NB4 (cell line): ENCODE data around the gene GNA12.
A peak's percentile ranks its signal among the peaks of the same experiment; 100 is the strongest.

ENCODE experiments used
- DNase-seq: peaks from one replicate; pipeline ENCODE4 v3.0.0; 2010; ENCODE audit warnings: low read depth
- H3K4me3 ChIP-seq: one replicate; pipeline ENCODE4 v1.5.1; 2011; ENCODE audit warnings: mild to moderate bottlenecking, low read depth, low read length, moderate library complexity
- MYC ChIP-seq: IDR thresholded peaks from 2 replicates; pipeline ENCODE4 v1.6.1; 2011; ENCODE audit warnings: low read depth, low read length
- POLR2A ChIP-seq: IDR thresholded peaks from 2 replicates; pipeline ENCODE4 v1.6.1; 2011; ENCODE audit warnings: mild to moderate bottlenecking; ENCODE audit not compliant: insufficient read length; ENCODE audit errors: extremely low read depth
- TF ChIP-seq, protein P1 (sequence below): IDR thresholded peaks from 2 replicates; pipeline ENCODE4 v1.6.1; 2011; ENCODE audit warnings: low read depth, low read length
- TF ChIP-seq, protein P2 (sequence below): IDR thresholded peaks from one replicate; pipeline ENCODE4 v1.5.1; 2012; ENCODE audit warnings: low read depth, low read length

GNA12 gene

GRCh38 chr7:2849941-2850766, 6.0 kb upstream of the GNA12 start:
- DNase-seq, result no peak
- TF ChIP-seq, protein P1, sequence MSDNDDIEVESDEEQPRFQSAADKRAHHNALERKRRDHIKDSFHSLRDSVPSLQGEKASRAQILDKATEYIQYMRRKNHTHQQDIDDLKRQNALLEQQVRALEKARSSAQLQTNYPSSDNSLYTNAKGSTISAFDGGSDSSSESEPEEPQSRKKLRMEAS, result no peak
- no peak overlapping the region for H3K4me3 ChIP-seq

DNA sequence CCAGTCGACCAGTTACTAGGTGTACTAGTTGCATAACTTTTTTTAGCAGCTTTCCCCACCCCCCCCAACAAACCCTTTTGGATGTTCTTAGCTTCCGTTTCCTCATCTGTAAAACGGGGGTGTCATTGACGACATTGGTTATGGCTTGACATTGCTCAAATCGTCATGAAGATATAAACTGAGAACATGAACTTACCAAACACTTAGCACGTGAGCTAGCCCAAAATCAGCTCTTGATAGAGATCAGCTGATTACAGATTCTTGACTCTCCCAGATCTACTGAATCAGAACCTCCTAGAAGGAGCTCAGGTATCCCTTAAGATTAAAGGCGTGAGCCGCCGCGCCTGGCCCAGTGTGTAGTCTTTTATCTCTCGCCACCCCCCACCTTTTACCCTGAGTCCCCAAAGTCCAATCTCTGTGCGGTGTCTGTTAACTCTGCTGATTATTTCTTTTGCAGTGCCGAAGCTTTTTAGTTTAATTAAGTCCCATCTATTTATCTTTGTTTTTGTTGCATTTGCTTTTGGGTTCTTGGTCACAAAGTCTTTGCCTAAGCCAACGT, 1.0 kb upstream of the GNA12 start:
- H3K4me3 ChIP-seq, result peak overlapping the region; percentile 73
- peak; percentile 42 for DNase-seq
- TF ChIP-seq MYC (no peak), POLR2A (no peak)
- TF ChIP-seq, protein P2, sequence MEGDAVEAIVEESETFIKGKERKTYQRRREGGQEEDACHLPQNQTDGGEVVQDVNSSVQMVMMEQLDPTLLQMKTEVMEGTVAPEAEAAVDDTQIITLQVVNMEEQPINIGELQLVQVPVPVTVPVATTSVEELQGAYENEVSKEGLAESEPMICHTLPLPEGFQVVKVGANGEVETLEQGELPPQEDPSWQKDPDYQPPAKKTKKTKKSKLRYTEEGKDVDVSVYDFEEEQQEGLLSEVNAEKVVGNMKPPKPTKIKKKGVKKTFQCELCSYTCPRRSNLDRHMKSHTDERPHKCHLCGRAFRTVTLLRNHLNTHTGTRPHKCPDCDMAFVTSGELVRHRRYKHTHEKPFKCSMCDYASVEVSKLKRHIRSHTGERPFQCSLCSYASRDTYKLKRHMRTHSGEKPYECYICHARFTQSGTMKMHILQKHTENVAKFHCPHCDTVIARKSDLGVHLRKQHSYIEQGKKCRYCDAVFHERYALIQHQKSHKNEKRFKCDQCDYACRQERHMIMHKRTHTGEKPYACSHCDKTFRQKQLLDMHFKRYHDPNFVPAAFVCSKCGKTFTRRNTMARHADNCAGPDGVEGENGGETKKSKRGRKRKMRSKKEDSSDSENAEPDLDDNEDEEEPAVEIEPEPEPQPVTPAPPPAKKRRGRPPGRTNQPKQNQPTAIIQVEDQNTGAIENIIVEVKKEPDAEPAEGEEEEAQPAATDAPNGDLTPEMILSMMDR, result no peak
- TF ChIP-seq, protein P1, result no peak

- TF ChIP-seq, protein P2, result no peak
- TF ChIP-seq, protein P1, result 0 out of 2 replicates have a peak, but pooled peaks have one; percentile 8
- TF ChIP-seq MYC, result 0 out of 2 replicates have a peak, but pooled peaks have one; percentile 19
- DNase-seq, result peak; percentile 59
- peak overlapping the region; percentile 54 for H3K4me3 ChIP-seq
Observed at GRCh38 chr7:2843711-2844152, 376 bp downstream of the GNA12 start.

DNA sequence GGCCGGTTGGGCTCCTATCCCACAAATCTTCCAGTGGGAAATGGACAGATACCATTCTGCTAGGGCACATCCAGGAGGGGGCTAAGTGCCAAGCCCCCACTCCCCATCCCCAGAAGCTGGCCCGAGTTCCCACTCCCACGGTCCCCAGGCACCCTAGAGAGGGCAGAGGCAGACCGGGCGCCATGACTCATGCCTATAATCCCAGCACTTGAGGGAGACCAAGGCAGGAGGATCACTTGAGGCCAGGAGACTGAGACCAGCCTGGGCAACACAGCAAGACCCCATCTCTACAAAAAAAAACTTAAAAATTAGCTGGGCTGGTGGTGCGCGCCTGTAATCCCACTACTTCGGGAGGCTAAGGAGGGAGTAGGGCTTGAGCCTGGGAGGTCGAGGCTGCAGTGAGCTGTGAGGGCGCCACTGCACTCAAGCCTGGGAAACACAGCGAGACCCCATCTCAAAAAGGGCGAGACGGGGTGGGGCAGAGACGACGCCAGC, 870 bp downstream of the GNA12 start:
- H3K4me3 ChIP-seq, result peak overlapping the region; percentile 54
- no peak for DNase-seq
- TF ChIP-seq POLR2A, result no peak
- no peak for TF ChIP-seq MYC
- TF ChIP-seq, protein P2, result no peak
- TF ChIP-seq, protein P1, result no peak

DNA sequence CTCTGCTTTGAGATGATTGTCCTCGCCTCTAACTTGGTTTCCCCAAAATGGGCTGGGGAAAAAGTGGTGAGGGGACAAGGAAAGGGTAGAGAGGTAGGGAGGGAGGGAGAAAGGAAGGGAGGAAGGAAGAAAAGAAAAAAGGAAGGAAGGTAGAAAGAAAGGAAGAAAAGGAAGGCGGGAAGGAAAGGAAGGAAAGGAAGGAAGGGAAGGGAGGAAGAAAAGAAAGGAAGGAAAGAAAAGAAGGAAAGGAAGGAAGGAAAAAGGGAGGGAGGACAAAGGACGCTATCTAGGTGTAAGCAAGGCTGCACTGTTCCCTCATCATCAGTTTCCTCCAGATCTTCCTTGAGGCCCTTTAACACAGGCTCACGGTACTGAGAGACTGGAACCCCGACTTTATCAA, 2.2 kb downstream of the GNA12 start:
- H3K4me3 ChIP-seq, result no peak overlapping the region
- no peak for TF ChIP-seq POLR2A
- no peak for TF ChIP-seq MYC
- TF ChIP-seq, protein P2, result no peak
- TF ChIP-seq, protein P1, result no peak
- DNase-seq, result no peak

DNA sequence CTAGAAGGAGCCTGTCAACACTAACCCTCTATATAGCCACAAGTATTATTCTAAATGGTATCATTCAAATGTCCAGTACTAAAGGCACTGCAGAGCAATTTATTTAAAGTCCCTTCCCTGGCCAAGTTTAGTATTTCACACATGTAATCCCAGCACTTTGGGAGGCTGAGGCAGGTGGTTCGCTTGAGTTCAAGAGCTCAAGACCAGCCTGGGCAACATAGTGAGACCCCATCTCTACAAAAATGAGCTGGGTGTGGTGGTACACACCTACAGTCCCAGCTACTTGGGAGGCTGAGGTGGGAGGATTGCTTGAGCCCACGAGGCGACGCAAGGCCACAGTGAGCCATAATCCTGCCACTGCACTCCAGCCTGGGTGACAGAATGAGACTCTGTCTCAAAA, 3.6 kb downstream of the GNA12 start:
- TF ChIP-seq POLR2A (no peak), MYC (no peak)
- TF ChIP-seq, protein P2, result no peak
- TF ChIP-seq, protein P1, result no peak
- no peak overlapping the region for H3K4me3 ChIP-seq
- DNase-seq, result no peak
